Activated T-cell treated with anti-CD3 and anti-CD28 coated beads, Interleukin-2, amount 50 U/mL, for 72 hours (primary cell): ENCODE data around the gene ITPKB. TPM values are rescaled to one million over a fixed set of nuclear protein-coding genes. Genes with fewer than 3 reads are reported as not detected.
A peak's percentile ranks its signal among the peaks of the same experiment; 100 is the strongest.

Source experiments
- ATAC-seq, 2 donors: fragments of 150-1000 bp; cut with Tn5 transposase; replicated peaks in 1 of 2; 2 replicates each; pipeline ENCODE4 v1.10.0; 2021; ENCODE audit warnings: moderate library complexity in 2 of 2, mild to moderate bottlenecking in 1 of 2
- DNase-seq, 2 donors: peaks; one replicate each; pipeline ENCODE4 v3.0.0; 2021 to 2022; ENCODE audit warnings: mixed read lengths in 1 of 2
- H3K27ac Mint-ChIP-seq: one replicate; pipeline ENCODE4 v1.8.0; 2022; ENCODE audit warnings: mild to moderate bottlenecking, moderate library complexity, mixed read lengths
- H3K27me3 Mint-ChIP-seq: one replicate; pipeline ENCODE4 v1.8.0; 2022; ENCODE audit warnings: low read depth, mixed read lengths
- H3K36me3 Mint-ChIP-seq, 2 donors: one replicate each; pipeline ENCODE4 v1.8.0; 2022; ENCODE audit warnings: mixed read lengths in 2 of 2, mild to moderate bottlenecking in 1 of 2; ENCODE audit not compliant: insufficient read depth in 2 of 2
- H3K4me1 Mint-ChIP-seq: one replicate; pipeline ENCODE4 v1.8.0; 2022; ENCODE audit warnings: low read depth, mixed read lengths
- H3K4me3 Mint-ChIP-seq, 2 donors: one replicate each; pipeline ENCODE4 v1.8.0; 2022; ENCODE audit warnings: mild to moderate bottlenecking in 2 of 2, mixed read lengths in 2 of 2, moderate library complexity in 2 of 2
- H3K9me3 Mint-ChIP-seq, 2 donors: one replicate each; pipeline ENCODE4 v1.8.0; 2022; ENCODE audit warnings: mixed read lengths in 2 of 2
- total RNA-seq, 2 donors: library from RNA; stranded (reverse); gene quantifications; one replicate each; pipeline ENCODE4 v1.2.3, GENCODE V29; 2022

ITPKB gene
- total RNA-seq, 2 donors from 2014 or later: 50.7 to 58.0 TPM

DNA sequence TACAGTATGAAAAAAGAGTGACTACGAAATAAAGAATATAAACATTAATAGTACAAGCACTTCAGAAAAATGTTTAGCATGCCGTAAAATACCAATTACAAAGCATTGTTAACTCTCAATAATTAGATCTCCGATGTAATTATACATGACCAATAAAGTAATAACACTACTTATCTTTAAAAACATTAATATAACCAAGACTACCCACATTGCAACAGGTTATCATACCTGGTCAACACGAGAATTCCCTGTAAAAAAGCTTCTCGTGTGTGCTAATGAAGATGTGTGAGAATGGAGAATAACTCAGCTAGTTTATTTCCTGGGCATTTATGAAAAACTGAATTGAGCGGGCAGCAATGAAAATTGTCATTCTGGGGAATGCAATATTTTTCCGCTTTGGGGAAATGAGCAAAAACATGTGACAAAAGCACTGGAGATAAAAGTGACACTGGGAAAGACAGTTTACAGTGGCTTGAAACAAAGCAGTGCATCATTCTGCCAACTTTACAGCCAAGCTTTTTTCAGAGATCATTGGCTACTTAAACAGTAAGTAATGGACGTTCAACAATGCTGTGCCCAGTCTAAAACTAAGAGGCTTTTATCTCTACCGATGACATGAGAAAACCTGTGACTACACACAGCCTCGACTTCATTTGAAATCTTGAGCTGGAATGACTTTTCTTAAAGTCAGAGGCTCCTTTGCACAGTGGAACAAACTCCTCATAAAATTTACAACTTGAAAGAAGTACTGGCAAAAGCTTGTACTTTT, 34.7 kb downstream of the ITPKB start:
- Mint-ChIP-seq H3K4me3 (peak overlapping the region; percentile 86 to 87), H3K36me3 (peaks cover 5 to 18% of the 10 kb centered on the region in 2 donors), H3K27me3 (no peaks in the 10 kb centered on the region), H3K27ac (peak overlapping the region; percentile 97), H3K4me1 (peaks cover 83% of the 10 kb centered on the region), H3K9me3 (no peaks in the 10 kb centered on the region)
- ATAC-seq: no peak
- no peak for DNase-seq

- Mint-ChIP-seq H3K27ac (peak overlapping the region; percentile 97), H3K4me3 (peak overlapping the region; percentile 86 to 87), H3K27me3 (no peaks in the 10 kb centered on the region), H3K9me3 (no peaks in the 10 kb centered on the region), H3K4me1 (peaks cover 83% of the 10 kb centered on the region), H3K36me3 (peaks cover 8 to 21% of the 10 kb centered on the region in 2 donors)
- ATAC-seq (peak; percentile 74 to 79), DNase-seq (peak; percentile 87 to 93)
Observed at GRCh38 chr1:226702957-226703831, 35.9 kb downstream of the ITPKB start.

DNA sequence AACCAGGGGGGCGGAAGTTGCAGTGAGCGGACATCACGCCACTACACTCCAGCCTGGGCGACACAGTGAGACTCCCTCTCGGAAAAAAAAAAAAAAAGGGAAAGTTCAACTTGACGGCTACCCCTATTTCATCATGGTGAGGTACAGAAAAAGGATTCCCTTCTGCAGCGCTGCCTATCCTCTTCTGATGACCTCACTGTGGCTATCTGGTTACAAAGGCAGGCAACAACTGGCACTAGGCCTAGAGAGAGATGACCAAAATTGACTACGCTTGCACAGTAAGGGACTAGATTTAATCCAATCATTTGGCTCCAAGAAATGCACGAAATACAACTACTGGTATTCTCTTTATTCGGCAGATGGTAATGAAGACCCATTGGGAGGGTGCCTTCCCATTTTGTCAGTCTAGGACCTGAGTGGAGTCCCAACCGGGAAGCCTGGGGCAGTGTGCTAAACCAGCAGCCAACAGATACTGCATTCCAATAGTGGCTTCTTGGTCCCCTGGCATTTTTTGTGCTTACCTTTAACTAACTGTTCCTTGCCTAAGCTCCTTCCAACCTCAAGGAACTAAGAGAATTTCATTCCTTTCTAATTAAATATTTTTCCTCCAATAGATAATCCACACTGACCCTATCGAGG, 36.6 kb downstream of the ITPKB start:
- H3K27ac Mint-ChIP-seq: peak overlapping the region; percentile 91
- DNase-seq (no peak), ATAC-seq (no peak)
- H3K27me3 Mint-ChIP-seq: no peaks in the 10 kb centered on the region
- H3K4me1 Mint-ChIP-seq: peaks cover 83% of the 10 kb centered on the region
- peak overlapping the region; percentile 86 to 87 for H3K4me3 Mint-ChIP-seq
- H3K9me3 Mint-ChIP-seq: no peaks in the 10 kb centered on the region
- peaks cover 8 to 18% of the 10 kb centered on the region in 2 donors for H3K36me3 Mint-ChIP-seq

DNA sequence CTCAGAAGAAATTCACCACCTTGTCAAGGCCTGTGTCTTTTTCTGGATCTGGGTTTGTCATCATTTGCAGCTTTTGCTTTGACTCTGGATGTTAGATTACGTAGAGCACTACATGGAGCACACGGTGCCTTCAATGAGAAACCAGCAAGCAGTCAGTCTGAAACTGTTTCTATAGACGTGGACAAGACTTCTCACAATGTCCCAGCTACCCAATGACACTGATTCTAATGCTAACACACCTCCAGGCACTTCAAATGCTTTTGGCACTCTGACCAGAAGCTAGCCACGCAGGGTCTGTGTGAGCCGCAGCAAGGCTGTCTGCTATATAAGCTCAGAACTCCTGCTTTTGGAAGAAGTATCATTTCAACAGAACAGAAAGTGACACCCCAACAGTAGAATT, 38.2 kb downstream of the ITPKB start:
- Mint-ChIP-seq H3K4me1 (peaks cover 92% of the 10 kb centered on the region), H3K36me3 (peaks cover 6 to 14% of the 10 kb centered on the region in 2 donors), H3K27me3 (no peaks in the 10 kb centered on the region), H3K4me3 (peak overlapping the region; percentile 56 to 66), H3K9me3 (no peaks in the 10 kb centered on the region), H3K27ac (peak overlapping the region; percentile 59)
- no peak for DNase-seq
- ATAC-seq: peak; percentile 45 to 65

- ATAC-seq: no peak
- peak overlapping the region; percentile 97 for H3K27ac Mint-ChIP-seq
- H3K4me3 Mint-ChIP-seq: peak overlapping the region; percentile 54 to 77
- H3K27me3 Mint-ChIP-seq: no peaks in the 10 kb centered on the region
- H3K9me3 Mint-ChIP-seq: no peaks in the 10 kb centered on the region
- H3K4me1 Mint-ChIP-seq: peaks cover 88% of the 10 kb centered on the region
- H3K36me3 Mint-ChIP-seq: peaks cover 5 to 6% of the 10 kb centered on the region in 2 donors
- DNase-seq: no peak
Observed at GRCh38 chr1:226699166-226699565, 39.9 kb downstream of the ITPKB start.

DNA sequence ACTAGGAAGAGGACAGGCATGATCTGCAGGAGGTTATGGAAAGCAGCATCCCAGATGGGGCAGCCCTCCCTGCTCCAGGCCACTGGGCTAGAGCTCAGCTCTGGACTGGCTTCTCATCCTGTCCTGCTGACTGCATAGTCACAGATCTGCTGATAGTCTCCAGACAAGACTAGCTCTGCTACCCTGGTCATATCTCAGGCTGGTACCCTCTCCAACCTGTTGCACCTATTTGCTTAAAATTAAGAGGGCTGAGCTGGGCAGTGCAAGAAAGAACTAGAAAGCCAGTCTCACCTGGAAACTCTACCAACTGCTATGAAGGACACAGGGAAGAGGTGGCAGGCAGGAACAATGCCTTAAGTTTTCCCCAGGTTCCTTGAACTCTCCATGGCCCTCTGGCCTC, 40.4 kb downstream of the ITPKB start:
- H3K27me3 Mint-ChIP-seq: no peaks in the 10 kb centered on the region
- H3K4me1 Mint-ChIP-seq: peaks cover 88% of the 10 kb centered on the region
- H3K9me3 Mint-ChIP-seq: no peaks in the 10 kb centered on the region
- H3K36me3 Mint-ChIP-seq: peaks cover 6 to 8% of the 10 kb centered on the region in 2 donors
- H3K4me3 Mint-ChIP-seq: peak overlapping the region; percentile 54 to 84
- peak overlapping the region; percentile 97 for H3K27ac Mint-ChIP-seq
- no peak for ATAC-seq
- DNase-seq: no peak

DNA sequence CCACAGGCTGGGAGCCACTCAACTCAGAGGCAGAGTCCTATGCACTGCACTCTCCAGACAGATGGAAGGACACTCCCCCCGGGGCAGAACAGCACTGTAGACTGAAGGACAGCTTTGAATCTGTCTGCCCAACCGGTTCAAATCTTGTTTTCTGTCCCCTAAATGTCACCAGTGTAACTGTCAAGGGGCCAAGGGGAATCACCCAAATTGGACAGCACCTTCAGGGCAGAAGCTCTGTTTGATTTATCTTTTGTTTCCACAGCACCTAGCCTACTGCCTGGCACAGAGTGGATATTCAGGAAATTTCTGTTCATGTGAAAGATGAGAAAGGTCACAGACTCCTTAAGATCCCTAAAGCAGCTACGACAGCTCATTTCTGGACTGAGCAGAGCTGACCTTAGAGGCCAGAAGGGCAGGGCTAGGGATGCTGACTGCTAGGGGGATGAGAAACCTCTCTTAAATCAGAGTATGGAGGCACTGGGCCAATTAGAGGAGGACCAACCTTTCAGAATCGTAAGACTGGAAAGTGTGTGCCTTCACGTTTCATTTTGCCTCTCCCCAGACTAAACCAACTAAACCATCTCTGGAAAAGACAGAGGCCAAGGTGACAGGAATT, 41.0 kb downstream of the ITPKB start:
- no peak for DNase-seq
- Mint-ChIP-seq H3K4me3 (peak overlapping the region; percentile 68 to 84), H3K9me3 (no peaks in the 10 kb centered on the region), H3K27me3 (no peaks in the 10 kb centered on the region), H3K4me1 (peaks cover 93% of the 10 kb centered on the region), H3K36me3 (peaks cover 6 to 8% of the 10 kb centered on the region in 2 donors), H3K27ac (peak overlapping the region; percentile 95)
- peak; percentile 1 to 10 for ATAC-seq

DNA sequence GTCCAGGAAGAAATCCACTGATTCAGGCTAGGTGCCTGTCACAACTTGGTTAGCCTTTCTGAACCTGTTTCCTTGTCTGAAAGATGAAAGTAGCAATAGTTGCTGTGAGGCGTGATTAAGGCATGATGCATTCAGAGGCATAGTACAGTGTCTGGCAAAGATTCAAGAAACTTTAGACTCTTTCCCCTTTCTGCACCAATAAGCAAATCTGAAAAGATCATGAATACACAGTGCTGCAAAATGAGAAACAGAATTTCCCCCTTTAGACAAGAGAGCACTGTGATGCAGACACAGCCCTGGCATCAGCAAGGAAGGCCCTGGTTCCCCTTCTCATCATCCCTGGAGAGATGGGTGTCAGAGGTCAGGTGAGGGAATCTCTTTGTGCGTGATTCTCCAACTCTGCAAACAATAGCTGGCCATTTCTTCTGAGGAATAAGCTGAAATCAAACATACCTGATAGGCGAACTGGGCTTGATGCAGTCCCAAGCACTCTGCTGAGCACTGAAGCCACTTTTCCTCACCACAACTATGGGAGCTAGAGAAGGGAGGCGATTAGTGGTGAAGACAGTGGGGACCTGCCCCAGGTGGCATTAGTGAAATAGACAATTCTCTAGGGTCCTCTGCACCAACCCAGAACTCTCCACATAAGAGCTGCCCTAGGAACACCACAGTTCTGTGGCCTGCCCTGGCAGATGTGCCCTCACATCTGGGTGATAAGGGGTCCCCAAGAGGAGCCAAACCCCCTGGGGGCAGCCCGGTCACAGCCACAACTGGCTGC, 41.7 kb downstream of the ITPKB start:
- Mint-ChIP-seq H3K27ac (peak overlapping the region; percentile 95), H3K4me3 (peak overlapping the region; percentile 68 to 84), H3K27me3 (no peaks in the 10 kb centered on the region), H3K4me1 (peaks cover 93% of the 10 kb centered on the region), H3K36me3 (peaks cover 6 to 8% of the 10 kb centered on the region in 2 donors), H3K9me3 (no peaks in the 10 kb centered on the region)
- peak; percentile 69 to 80 for ATAC-seq
- no peak for DNase-seq

GRCh38 chr1:226696547-226696946, 42.5 kb downstream of the ITPKB start:
- no peak for ATAC-seq
- Mint-ChIP-seq H3K27me3 (no peaks in the 10 kb centered on the region), H3K4me1 (peaks cover 93% of the 10 kb centered on the region), H3K36me3 (peaks cover 3 to 8% of the 10 kb centered on the region in 2 donors), H3K4me3 (peak overlapping the region; percentile 68 to 84), H3K9me3 (no peaks in the 10 kb centered on the region), H3K27ac (peak overlapping the region; percentile 95)
- DNase-seq: no peak

DNA sequence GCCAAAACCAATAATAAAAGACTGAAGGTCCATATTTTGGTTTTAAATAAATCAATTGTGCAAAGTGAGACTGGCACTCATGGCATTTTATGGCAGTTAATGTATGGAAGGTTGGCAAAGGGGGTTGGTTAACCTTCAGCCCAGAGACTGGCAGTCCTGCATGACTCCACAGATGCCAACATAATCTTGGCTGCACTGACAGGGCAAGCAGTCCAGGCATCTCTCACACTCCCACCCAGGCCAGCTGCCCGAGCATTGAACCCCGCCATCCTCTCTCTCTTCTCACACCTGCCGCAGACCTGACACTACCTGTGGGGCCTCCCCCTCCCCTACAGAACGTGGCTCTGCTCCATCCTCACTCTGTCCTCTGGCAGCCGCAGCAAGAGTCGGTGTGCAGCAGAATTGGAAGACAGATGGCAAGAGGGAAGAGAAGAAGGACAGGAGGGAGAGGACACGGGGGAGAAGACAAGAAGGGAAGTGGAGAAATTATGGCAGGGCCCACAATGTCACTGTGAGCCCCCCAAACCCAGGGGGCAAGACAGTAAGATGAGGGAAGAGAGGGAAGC, 43.7 kb downstream of the ITPKB start:
- Mint-ChIP-seq H3K27me3 (no peaks in the 10 kb centered on the region), H3K36me3 (peaks cover 4 to 8% of the 10 kb centered on the region in 2 donors), H3K4me1 (peaks cover 93% of the 10 kb centered on the region), H3K27ac (peak overlapping the region; percentile 95), H3K4me3 (peak overlapping the region in 1 of 2 donors; percentile 25), H3K9me3 (no peaks in the 10 kb centered on the region)
- ATAC-seq (no peak), DNase-seq (no peak)

DNA sequence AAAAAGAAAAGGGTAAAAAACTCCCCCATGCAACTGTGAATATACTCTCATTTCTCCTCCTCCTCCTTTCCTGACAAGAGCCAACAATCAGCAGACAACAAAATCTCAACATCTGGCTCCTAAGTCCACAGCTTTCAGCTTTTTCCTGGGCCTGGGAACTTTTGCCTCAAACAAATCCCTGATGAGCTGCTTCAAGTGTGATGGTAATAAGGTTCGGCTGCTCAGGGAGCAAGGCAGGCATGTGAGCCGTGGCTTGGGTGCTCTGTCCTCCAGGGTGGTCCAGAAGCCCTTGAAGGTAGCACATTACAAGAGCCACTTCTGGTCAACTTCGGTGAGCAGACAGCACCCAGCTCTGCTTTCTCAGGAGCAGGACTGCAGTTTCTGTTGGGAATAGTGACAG, 46.3 kb downstream of the ITPKB start:
- ATAC-seq: no peak
- Mint-ChIP-seq H3K27ac (peak overlapping the region; percentile 96), H3K4me1 (peaks cover 93% of the 10 kb centered on the region), H3K36me3 (peaks cover 4% of the 10 kb centered on the region in 2 donors), H3K27me3 (no peaks in the 10 kb centered on the region), H3K9me3 (no peaks in the 10 kb centered on the region), H3K4me3 (peak overlapping the region in 1 of 2 donors; percentile 84)
- no peak for DNase-seq
